ENCODE measurements around the gene FOXF1.
A peak's percentile ranks its signal among the peaks of the same experiment; 100 is the strongest.

The FOXF1 gene

GRCh38 chr16:86507173-86508027 is 2.9 kb upstream of the FOXF1 start:
- Mint-ChIP-seq H3K4me3 (peak overlapping the region; percentile 48), H3K27me3 (peaks cover 87% of the 10 kb centered on the region), H3K27ac (no peak overlapping the region), H3K4me1 (peaks cover 37% of the 10 kb centered on the region), H3K9me3 (no peaks in the 10 kb centered on the region), H3K36me3 (no peaks in the 10 kb centered on the region)
- no peak for ATAC-seq

- H3K4me1 Mint-ChIP-seq, result peaks cover 37% of the 10 kb centered on the region
- H3K36me3 Mint-ChIP-seq, result no peaks in the 10 kb centered on the region
- H3K9me3 Mint-ChIP-seq, result no peaks in the 10 kb centered on the region
- peak overlapping the region; percentile 82 for H3K4me3 Mint-ChIP-seq
- H3K27ac Mint-ChIP-seq, result peak overlapping the region; percentile 65
- ATAC-seq, result no peak
- peaks cover 87% of the 10 kb centered on the region for H3K27me3 Mint-ChIP-seq
Observed at GRCh38 chr16:86508028-86508946, 2.0 kb upstream of the FOXF1 start.

GRCh38 chr16:86508947-86509758 is 1.2 kb upstream of the FOXF1 start:
- Mint-ChIP-seq H3K4me3 (peak overlapping the region; percentile 82), H3K27ac (peak overlapping the region; percentile 65), H3K27me3 (peaks cover 87% of the 10 kb centered on the region), H3K36me3 (no peaks in the 10 kb centered on the region), H3K9me3 (no peaks in the 10 kb centered on the region), H3K4me1 (peaks cover 37% of the 10 kb centered on the region)
- ATAC-seq, result peak; percentile 45

GRCh38 chr16:86509759-86510464 is 415 bp upstream of the FOXF1 start:
- H3K4me3 Mint-ChIP-seq, result peak overlapping the region; percentile 82
- ATAC-seq, result no peak
- H3K27me3 Mint-ChIP-seq, result peaks cover 87% of the 10 kb centered on the region
- H3K9me3 Mint-ChIP-seq, result no peaks in the 10 kb centered on the region
- H3K27ac Mint-ChIP-seq, result no peak overlapping the region
- H3K4me1 Mint-ChIP-seq, result peaks cover 35% of the 10 kb centered on the region
- no peaks in the 10 kb centered on the region for H3K36me3 Mint-ChIP-seq

GRCh38 chr16:86511317-86512161 is 1.2 kb downstream of the FOXF1 start:
- no peak overlapping the region for H3K27ac Mint-ChIP-seq
- H3K9me3 Mint-ChIP-seq, result no peaks in the 10 kb centered on the region
- peaks cover 87% of the 10 kb centered on the region for H3K27me3 Mint-ChIP-seq
- no peak for ATAC-seq
- peak overlapping the region; percentile 49 for H3K4me3 Mint-ChIP-seq
- H3K36me3 Mint-ChIP-seq, result no peaks in the 10 kb centered on the region
- peaks cover 20% of the 10 kb centered on the region for H3K4me1 Mint-ChIP-seq

- peaks cover 14% of the 10 kb centered on the region for H3K4me1 Mint-ChIP-seq
- peaks cover 87% of the 10 kb centered on the region for H3K27me3 Mint-ChIP-seq
- H3K27ac Mint-ChIP-seq, result no peak overlapping the region
- no peak for ATAC-seq
- H3K9me3 Mint-ChIP-seq, result no peaks in the 10 kb centered on the region
- no peaks in the 10 kb centered on the region for H3K36me3 Mint-ChIP-seq
- H3K4me3 Mint-ChIP-seq, result no peak overlapping the region
Observed at GRCh38 chr16:86512301-86512859, 2.1 kb downstream of the FOXF1 start.

- Mint-ChIP-seq H3K4me3 (no peak overlapping the region), H3K27ac (no peak overlapping the region), H3K4me1 (peaks cover 8% of the 10 kb centered on the region), H3K36me3 (no peaks in the 10 kb centered on the region), H3K27me3 (peaks cover 87% of the 10 kb centered on the region), H3K9me3 (no peaks in the 10 kb centered on the region)
- no peak for ATAC-seq
Observed at GRCh38 chr16:86512860-86513470, 2.6 kb downstream of the FOXF1 start.

GRCh38 chr16:86513471-86514277 is 3.3 kb downstream of the FOXF1 start:
- Mint-ChIP-seq H3K27ac (no peak overlapping the region), H3K4me3 (no peak overlapping the region), H3K9me3 (no peaks in the 10 kb centered on the region), H3K36me3 (no peaks in the 10 kb centered on the region), H3K27me3 (peaks cover 91% of the 10 kb centered on the region), H3K4me1 (peaks cover 8% of the 10 kb centered on the region)
- no peak for ATAC-seq

GRCh38 chr16:86514481-86515376 is 4.4 kb downstream of the FOXF1 start:
- H3K4me3 Mint-ChIP-seq, result no peak overlapping the region
- no peaks in the 10 kb centered on the region for H3K9me3 Mint-ChIP-seq
- no peak for ATAC-seq
- peaks cover 3% of the 10 kb centered on the region for H3K4me1 Mint-ChIP-seq
- no peaks in the 10 kb centered on the region for H3K36me3 Mint-ChIP-seq
- H3K27ac Mint-ChIP-seq, result no peak overlapping the region
- peaks cover 92% of the 10 kb centered on the region for H3K27me3 Mint-ChIP-seq

- no peak overlapping the region for H3K27ac Mint-ChIP-seq
- no peak for ATAC-seq
- peaks cover 98% of the 10 kb centered on the region for H3K27me3 Mint-ChIP-seq
Observed at GRCh38 chr16:86515413-86515776, 5.1 kb downstream of the FOXF1 start.

GRCh38 chr16:86515777-86516622 is 5.7 kb downstream of the FOXF1 start:
- no peak overlapping the region for H3K4me3 Mint-ChIP-seq
- no peaks in the 10 kb centered on the region for H3K9me3 Mint-ChIP-seq
- H3K27ac Mint-ChIP-seq, result no peak overlapping the region
- peaks cover 99% of the 10 kb centered on the region for H3K27me3 Mint-ChIP-seq
- no peaks in the 10 kb centered on the region for H3K36me3 Mint-ChIP-seq
- H3K4me1 Mint-ChIP-seq, result peaks cover 10% of the 10 kb centered on the region
- ATAC-seq, result no peak

More at GRCh38 chr16:86515413-86515776, 5.1 kb downstream of the FOXF1 start:
- peaks cover 10% of the 10 kb centered on the region for H3K4me1 Mint-ChIP-seq
- no peaks in the 10 kb centered on the region for H3K36me3 Mint-ChIP-seq
- H3K4me3 Mint-ChIP-seq, result no peak overlapping the region
- no peaks in the 10 kb centered on the region for H3K9me3 Mint-ChIP-seq
